ENCODE data around the gene TTLL4.

TTLL4 gene, protein sequence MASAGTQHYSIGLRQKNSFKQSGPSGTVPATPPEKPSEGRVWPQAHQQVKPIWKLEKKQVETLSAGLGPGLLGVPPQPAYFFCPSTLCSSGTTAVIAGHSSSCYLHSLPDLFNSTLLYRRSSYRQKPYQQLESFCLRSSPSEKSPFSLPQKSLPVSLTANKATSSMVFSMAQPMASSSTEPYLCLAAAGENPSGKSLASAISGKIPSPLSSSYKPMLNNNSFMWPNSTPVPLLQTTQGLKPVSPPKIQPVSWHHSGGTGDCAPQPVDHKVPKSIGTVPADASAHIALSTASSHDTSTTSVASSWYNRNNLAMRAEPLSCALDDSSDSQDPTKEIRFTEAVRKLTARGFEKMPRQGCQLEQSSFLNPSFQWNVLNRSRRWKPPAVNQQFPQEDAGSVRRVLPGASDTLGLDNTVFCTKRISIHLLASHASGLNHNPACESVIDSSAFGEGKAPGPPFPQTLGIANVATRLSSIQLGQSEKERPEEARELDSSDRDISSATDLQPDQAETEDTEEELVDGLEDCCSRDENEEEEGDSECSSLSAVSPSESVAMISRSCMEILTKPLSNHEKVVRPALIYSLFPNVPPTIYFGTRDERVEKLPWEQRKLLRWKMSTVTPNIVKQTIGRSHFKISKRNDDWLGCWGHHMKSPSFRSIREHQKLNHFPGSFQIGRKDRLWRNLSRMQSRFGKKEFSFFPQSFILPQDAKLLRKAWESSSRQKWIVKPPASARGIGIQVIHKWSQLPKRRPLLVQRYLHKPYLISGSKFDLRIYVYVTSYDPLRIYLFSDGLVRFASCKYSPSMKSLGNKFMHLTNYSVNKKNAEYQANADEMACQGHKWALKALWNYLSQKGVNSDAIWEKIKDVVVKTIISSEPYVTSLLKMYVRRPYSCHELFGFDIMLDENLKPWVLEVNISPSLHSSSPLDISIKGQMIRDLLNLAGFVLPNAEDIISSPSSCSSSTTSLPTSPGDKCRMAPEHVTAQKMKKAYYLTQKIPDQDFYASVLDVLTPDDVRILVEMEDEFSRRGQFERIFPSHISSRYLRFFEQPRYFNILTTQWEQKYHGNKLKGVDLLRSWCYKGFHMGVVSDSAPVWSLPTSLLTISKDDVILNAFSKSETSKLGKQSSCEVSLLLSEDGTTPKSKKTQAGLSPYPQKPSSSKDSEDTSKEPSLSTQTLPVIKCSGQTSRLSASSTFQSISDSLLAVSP

DNA sequence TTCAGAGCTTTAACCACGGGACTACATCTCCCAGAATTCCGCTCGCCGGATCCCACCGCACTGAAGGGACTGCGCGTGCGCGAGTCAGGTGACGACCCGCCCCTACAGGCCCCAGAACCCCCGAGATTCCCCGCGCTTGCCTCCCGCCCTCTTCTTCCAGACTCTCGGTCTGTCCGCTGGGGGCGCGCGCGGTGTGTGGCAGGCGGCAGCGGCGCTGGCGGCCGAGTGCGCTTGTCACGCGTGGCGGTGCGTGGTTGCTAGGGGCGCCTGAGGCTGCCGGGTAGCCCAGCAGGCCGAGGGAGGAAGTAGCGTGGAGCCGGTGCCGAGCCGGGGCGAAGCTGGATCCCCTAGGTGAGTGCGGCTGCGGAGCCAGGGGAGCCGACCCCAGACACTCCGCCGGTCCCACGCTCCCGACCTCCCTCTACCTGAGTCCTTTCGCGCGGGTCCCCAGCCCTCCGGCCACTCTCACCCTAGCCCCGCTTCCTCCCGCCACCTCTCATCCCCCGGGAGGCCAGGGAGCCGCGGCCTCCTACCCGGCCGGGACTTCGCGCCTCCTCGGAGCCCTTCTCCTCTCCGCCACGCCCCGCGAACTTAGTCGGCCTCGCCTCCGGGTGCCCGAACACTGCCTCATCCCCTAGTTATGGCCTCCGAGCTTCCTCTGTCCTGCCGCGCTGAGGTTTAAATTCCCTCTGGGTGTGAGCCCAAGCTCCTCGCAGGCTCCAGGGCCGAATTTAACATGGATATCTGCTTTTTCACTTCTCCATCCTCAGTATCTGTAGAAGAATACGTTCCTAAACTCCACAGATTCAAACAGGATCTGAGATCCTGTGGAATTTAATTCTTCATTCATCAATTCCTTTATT lies at the start of gene TTLL4:
Gene TTLL4 (plus strand): TSS at position 149 of the 863 bp plus-strand sequence. CDS start 26,842 bp downstream, outside the sequence.
- DNase-seq, result peak; percentile 94

DNA sequence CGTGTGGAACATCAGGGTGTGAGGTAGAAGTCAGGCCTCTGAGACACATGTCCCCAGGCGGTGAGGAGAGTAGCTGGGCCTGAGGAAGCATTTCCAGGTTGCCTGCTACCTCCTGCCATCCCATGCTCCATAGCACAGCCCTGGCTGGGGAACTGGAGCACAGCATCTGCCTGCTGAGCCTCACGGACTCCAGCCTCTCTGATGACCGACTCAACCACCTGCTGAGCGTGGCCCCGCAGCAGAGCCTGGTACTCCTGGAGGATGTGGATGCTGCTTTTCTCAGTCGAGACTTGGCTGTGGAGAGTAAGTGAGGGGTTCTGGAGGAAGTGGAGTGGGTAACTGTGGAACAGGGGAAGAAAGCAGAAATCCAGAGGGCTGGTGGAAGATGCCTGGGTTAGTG lies 48.3 kb upstream of the TTLL4 start:
- no peak for DNase-seq

DNA sequence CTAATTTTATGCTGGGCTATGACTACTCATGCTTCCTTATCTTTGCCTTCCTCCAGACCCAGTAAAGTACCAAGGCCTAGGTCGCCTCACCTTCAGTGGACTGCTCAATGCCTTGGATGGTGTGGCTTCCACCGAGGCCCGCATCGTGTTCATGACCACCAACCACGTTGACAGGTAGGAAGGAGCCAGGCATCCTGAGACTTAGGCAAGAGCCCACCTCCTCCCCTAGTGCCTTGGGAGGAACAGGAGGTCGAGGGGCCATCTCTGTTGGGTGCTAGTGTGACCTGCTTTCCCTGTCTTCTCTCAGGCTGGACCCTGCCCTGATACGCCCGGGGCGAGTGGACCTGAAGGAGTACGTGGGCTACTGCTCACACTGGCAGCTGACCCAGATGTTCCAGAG lies 47.8 kb upstream of the TTLL4 start:
- no peak for DNase-seq

DNA sequence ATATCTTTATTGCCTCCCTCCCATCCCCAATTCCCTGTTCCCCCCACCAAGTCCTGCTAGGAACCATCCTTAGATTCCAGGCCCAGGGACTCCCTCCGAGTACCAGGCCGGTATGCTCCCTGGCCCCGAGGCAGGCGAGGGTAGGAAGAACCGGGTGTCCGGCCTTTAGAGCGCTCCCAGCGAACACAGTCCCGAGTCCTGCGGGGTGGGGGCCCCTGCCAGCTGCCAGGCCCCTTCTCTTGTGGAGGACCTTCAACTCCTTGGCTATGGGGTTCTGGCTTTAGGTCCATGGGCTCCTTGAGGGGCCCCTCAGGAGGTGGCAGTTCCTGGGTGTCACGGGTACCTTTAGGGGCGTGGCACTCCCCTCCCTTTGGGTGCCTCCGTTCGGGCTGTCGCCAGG lies 46.7 kb upstream of the TTLL4 start:
- no peak for DNase-seq

DNA sequence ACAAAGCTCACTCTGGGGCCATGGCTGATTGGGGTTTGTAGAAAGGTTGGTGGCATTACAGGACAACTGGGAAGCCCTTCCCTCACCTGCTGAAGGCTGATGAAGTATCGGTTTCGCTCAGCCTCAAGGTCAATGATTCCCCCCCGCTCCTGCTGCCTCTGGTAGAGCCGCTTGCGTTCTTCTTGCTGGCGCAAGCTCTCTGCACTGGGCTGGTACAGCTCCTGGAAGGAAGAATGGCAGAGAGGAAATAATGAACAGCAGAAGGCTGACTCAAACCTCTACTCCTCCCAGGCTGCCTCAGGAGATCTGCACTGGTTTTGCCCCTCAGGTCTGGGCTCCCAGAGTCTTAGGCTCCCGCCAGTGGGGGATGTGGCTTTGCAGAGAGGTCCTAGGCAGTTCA lies 46.0 kb upstream of the TTLL4 start:
- DNase-seq, result no peak

DNA sequence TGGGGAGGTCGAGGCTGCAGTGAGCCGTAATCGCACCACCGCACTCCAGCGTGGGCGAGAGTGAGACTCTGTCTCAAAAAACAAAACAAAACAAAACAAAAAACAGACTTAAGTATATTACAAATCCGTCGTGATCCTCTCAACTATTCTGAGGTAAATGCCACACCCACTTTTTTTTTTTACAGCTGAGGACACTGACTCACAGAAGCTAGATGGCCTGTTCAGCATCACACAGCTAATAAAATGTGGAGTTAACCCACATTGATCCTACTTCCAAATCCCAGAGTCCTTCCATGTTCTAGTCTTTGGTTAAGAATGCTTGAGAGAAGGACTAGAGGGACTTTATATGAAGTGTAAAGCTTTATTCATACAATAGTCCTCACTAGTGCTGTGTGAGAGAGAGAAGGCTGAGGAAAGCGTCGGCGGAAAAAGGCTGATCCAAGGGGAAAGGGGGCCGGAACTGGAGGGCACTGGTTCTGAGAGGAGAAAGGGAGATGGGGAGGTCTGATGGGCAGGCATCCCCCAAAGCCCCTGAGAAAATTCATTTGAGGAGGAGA lies 39.5 kb upstream of the TTLL4 start:
- no peak for DNase-seq

DNA sequence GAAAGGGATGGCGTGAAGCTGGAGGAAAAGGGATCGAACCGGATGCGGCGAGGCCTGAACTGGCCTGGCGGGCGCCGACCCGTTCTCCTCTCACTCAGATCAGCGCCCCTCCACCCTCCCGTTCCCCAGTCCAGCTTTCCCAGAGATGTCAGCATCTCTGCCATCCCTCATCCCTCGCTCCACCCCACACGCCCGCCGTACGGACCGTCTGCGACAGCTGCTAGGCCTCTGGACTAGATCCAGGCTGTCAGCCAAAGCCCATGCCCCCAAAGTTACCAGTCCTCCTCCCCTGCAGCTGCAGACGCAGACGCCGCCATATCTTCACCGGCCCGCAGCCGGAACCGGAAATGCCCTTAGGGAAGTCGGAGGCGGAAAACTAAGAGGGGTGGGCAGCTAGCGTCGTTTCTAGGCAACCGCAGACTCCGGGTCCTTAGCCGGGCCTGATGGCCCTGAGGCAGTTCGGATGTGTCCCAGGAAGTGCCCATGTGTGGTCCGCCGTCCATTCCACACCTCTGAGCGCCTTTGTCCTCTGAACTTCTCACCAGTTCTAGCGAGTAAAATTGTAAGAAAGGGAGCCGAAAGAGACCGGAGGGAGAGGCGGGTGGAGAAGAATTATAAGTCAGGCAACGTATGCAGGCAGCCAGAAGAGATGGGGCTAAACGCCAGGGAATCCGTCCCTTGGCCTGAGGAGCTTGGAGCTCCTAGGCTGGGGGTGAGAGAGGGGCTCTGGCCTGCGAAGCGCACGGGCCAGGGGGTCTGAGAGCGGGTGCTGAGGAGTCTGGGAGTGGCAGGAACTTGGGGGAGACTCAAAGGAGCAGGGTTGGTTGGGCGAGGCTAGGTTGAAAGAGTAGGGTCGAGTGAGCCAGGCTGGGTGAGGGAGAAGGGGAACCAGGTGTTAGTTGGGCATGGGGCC lies 38.7 kb upstream of the TTLL4 start, which contains the start of the genes RNF25 and STK36:
Gene RNF25 (minus strand): TSS at position 349 of the 913 bp plus-strand sequence. CDS start 32 bp downstream, at position 317.
Gene STK36 (plus strand): TSS at position 433 of the 913 bp plus-strand sequence. CDS start 744 bp downstream, outside the sequence.
- DNase-seq, result peak; percentile 84

DNA sequence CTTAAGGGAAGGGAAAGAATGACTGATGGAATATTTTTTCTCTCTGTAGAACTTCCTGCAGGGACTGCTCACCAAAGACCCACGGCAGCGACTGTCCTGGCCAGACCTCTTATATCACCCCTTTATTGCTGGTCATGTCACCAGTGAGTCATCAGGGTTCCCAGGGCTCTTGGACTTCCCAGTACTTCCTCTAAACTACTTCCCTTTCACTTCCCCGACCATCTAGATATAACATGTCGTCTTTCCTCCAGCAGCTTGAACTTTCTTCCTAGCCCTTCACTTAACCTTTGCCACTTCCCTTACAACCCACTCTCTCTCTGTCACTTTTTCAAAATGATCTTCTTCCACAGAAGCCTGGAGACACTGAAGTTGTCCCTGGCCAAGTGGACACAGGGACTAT lies 31.5 kb upstream of the TTLL4 start:
- no peak for DNase-seq

DNA sequence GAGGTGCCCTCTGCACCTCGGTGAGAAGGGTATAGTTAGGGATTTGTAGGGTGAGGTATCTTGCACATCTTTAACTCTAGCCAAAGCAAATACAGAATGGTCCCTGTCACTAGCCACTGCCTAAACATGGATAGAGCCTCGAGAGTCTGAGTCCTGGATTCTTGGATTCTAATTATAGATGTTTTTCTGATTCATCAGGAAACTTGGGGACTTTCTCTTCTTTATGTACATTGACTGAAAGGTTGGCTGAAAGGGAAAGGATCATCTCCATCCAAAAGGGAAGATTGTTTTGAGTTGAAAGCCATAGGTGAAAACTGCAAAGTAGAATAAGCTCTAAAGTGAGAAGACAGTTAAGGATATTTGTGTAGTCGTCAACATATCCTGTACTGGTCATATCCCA lies 30.6 kb upstream of the TTLL4 start:
- no peak for DNase-seq

DNA sequence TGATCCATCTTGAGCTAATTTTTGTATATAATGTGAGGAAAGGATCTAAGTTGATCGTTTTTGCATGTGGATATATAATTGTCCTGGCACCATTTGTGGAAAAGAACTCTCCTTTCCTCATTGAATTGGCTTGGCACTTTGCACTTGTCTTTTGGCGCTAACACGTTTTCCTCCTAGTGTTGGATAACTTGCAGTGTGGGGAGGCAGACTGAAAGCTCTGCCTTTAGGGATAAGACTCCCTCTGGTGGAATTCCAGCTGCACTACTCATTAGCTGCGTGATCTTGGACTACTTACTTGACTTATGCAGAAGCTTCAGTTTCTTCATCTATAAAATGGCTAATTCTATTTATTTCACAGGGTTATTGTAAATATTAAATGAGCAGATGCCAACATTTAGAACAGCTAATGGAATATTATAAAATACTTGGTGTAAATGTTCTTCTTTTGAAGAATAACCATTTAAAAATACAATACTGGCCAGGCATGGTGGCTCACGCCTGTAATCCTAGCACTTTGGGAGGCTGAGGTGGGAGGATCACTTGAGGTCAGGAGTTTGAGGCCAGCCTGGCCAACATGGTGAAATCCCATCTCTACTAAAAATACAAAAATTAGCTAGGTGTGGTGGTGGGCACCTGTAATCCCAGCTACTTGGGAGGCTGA lies 23.1 kb upstream of the TTLL4 start:
- peak; percentile 75 for DNase-seq

DNA sequence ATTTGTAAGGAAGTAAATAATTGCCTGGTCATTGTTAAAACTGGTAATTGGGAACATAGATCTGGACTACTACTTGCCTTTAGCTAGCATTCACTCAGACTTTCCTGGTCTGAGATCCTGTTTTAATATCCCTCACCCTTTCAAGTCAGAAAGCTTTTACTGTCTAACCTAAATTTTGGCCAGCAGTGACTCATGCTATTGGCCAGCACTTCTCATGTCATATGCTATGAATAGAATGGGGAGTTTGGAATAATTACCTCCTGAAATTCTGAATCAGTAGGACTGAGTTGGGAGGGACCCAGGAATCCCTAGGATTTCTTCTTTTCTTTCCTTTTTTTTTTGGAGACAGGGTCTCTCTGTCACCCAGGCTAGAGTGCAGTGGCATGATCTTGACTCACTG lies 19.4 kb upstream of the TTLL4 start:
- DNase-seq, result no peak

DNA sequence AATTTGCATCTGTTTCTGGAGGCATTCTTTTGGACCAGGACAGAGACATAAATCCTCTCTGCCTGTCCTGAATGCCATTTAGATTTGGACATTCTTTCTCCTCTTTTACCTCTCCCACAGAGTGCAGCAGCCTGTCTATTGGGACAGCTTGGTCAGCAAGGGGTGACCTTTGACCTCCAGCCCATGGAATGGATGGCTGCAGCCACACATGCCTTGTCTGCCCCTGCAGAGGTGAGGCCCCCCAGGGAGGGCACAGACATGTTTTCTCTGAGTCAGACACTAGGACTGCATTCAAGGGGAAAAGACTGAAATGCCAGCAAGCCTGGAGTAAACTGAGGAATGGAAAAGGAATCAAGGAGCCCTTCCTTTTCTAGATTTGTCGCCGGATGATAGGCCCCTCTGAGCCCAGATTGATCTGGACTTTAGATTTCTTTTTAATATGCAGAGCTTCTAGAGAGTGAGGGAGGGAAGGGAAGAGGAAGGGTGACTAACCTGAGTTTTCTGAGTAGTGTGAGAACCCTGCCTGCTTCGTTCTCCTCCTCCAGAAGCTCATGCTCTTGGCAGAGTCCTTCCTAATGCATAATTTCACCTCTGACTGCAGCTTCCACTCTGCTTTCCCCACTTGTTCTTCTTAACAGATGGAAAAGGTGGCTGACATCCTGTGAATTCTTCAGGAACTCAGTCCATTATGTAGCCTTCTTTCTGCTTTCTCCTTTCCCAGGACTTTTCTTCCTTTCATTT lies 16.1 kb upstream of the TTLL4 start:
- DNase-seq, result no peak

DNA sequence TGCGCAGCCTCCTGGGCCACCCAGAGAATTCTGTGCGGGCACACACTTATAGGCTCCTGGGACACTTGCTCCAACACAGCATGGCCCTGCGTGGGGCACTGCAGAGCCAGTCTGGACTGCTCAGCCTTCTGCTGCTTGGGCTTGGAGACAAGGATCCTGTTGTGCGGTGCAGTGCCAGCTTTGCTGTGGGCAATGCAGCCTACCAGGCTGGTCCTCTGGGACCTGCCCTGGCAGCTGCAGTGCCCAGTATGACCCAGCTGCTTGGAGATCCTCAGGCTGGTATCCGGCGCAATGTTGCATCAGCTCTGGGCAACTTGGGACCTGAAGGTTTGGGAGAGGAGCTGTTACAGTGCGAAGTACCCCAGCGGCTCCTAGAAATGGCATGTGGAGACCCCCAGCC lies 11.8 kb upstream of the TTLL4 start:
- DNase-seq, result no peak

DNA sequence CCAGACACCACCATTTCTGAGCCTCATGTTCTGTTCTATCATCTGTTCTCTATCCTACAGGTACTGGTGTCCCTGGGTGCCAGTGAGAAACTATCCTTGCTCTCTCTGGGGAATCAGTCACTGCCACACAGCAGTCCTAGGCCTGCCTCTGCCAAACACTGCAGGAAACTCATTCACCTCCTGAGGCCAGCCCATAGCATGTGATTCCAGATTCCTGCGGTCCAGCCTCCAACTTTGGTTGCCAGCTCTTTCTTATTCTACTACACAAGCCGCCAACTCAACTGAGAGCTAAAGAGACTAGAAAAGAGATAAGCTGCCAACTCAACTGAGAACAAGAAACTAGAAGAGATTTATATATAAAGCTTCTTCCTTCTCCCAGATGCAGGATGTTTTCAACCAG lies 8.8 kb upstream of the TTLL4 start:
- no peak for DNase-seq

DNA sequence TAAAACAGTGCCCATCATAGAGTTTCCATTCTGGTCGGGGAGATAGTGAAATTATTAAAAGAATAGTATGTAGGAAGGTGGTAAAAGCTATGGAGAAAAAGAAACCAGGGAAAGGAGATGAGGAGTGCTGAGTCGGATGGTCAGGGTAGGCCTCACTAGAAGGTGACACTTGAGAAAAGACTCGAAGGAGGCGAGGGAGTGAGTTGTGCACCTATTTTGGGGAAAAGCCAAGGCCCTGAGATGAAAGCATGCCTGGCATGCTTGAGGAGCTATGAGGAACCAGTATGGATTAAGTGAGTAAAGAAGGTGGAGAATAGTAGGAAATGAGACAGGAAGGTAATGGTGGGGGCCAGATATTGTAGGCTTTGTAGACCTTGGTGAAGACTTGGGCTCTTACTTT lies 7.3 kb upstream of the TTLL4 start:
- no peak for DNase-seq

DNA sequence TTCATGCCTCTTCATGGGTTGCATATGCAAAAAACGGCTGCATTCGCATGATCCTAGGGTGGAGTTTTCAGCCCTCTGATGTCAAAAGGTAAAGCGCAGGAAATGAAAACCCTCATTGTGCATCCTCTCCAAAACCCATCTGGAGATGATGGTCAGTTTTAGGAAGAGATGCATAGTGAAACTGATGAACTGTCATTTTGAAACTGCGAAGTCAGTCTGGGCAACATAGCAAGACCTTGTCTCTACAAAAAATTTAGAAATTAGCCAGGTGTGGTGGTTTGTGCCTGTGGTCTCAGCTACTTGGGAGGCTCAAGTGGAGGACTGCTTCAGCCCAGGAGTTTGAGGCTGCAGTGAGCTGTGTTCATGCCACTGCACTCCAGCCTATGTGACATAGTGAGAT lies 2.5 kb upstream of the TTLL4 start:
- peak; percentile 84 for DNase-seq

DNA sequence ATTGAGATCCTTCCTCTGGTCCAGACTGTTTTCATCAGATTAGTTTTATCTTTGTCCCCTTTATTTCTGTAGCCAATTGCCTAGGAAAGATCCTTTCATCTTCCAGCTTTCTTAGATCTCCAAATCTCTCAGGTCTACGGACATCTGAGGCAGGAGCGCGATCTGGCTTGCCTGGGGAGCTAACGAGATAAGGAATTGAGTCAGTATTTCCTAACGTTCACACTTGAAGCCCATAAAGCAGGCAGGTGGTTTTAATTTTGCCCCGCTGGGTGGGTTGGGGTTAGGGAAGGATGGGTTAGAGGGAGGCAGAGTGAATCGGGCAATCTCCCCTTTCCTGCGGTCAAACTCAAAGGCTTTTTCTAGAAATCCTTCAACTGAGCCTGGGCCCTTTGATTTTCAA lies 727 bp upstream of the TTLL4 start:
- no peak for DNase-seq

DNA sequence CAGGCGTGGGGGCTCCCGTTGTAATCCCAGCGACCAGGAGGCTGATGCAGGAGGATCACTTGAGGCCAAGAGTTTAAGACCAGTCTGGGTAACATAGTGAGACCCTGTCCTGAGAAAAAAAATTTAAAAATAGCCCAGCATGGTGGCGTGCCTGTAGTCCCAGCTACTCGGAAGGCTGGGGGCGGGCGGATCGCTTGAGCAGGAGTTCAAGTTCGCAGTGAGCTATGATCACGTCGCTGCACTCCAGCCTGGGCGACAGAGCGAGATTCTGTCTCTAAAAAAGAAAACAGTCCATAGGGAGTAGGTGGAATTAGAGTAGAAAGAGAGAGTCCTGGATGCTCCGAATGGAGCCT lies 325 bp upstream of the TTLL4 start:
- DNase-seq, result no peak

DNA sequence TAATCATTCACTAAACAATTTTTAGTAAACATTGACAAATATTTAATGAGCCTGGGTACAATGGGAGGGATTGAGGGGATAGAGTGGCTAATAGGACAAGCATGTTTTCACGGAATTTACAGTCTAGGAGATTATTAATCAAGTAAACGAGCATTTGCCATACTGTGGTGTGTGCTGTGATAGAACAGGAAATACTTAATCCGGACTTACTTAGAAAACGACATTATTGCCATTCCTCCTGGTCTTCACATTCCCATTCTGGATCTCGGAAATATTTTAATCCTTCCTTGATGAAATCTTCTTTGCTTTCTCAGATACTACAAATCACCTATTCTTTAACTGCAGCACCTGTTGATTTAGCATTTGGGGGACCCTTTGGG lies 905 bp downstream of the TTLL4 start:
- DNase-seq, result no peak

DNA sequence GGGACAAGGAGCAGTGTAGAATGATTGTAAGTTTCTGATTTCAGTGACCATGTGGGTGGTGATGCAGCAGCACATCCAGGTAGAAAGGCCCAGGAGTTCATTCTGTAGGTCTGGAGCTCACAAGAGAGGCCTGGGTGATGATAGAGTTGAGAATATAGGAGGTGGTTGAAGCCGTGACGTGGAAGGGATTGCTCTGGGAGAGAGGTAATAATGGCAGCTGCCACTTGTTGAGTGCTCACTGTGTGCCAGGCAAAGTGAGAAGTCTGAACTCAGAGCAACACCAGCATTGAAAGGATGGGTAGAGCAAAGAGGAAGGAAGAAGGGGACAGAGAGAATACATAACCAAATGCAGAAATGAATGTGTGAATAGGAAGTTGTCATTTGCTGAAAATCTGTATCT lies 3.3 kb downstream of the TTLL4 start:
- DNase-seq, result no peak
